Coronary artery (tissue), 2 donors: ENCODE measurements around the gene PEX5L.

Source experiments
- DNase-seq: peaks from one replicate; pipeline ENCODE4 v3.0.0-alpha.2; 2017; ENCODE audit warnings: low spot score
- H3K27ac ChIP-seq, 2 donors: fragments of 200-600 bp; sonication (generic); one replicate each; pipeline ENCODE4 v1.5.1; 2016 to 2019
- H3K4me3 ChIP-seq: fragments of 200-600 bp; sonication (generic); 2 replicates; pipeline ENCODE4 v1.5.1; 2016; ENCODE audit warnings: mild to moderate bottlenecking, moderate library complexity
- CTCF ChIP-seq: fragments of 200-600 bp; sonication (generic); IDR thresholded peaks from one replicate; pipeline ENCODE4 v1.5.1; 2019; ENCODE audit warnings: antibody characterized with exemption

Gene PEX5L

GRCh38 chr3:180048840-180049239 is 12.1 kb upstream of the PEX5L start:
- DNase-seq = no peak
- Histone ChIP-seq H3K4me3 (no peak overlapping the region), H3K27ac (no peak overlapping the region)
- no peak for TF ChIP-seq CTCF

GRCh38 chr3:180048103-180048502 is 11.4 kb upstream of the PEX5L start:
- no peak overlapping the region for H3K27ac ChIP-seq
- no peak for TF ChIP-seq CTCF
- H3K4me3 ChIP-seq = no peak overlapping the region
- no peak for DNase-seq

GRCh38 chr3:180040966-180041365 is 4.2 kb upstream of the PEX5L start:
- Histone ChIP-seq H3K27ac (no peak overlapping the region), H3K4me3 (no peak overlapping the region)
- no peak for TF ChIP-seq CTCF
- DNase-seq = no peak

- no peak for DNase-seq
- H3K4me3 ChIP-seq = peak overlapping the region; percentile 62
- no peak for TF ChIP-seq CTCF
- H3K27ac ChIP-seq = no peak overlapping the region
Observed at GRCh38 chr3:180036092-180036670, 556 bp downstream of the PEX5L start.

- no peak for DNase-seq
- no peak overlapping the region for H3K4me3 ChIP-seq
- no peak overlapping the region for H3K27ac ChIP-seq
- TF ChIP-seq CTCF = no peak
Observed at GRCh38 chr3:180026997-180027396, 9.7 kb downstream of the PEX5L start.

- no peak for TF ChIP-seq CTCF
- DNase-seq = no peak
- H3K27ac ChIP-seq = no peak overlapping the region
- no peak overlapping the region for H3K4me3 ChIP-seq
Observed at GRCh38 chr3:180018543-180018942, 18.2 kb downstream of the PEX5L start.

- no peak overlapping the region for H3K4me3 ChIP-seq
- no peak for TF ChIP-seq CTCF
- DNase-seq = no peak
- H3K27ac ChIP-seq = no peak overlapping the region
Observed at GRCh38 chr3:180017846-180018245, 18.9 kb downstream of the PEX5L start.
